ENCODE data around the gene TBC1D17. TPM values are rescaled to one million over a fixed set of nuclear protein-coding genes. Genes with fewer than 3 reads are reported as not detected.

The TBC1D17 gene
- total RNA-seq, 2 experiments from 2014 or later: 22.6 to 24.0 TPM

GRCh38 chr19:49906879-49907564, 29.5 kb downstream of the TBC1D17 start:
- H3K27ac Mint-ChIP-seq: peak overlapping the region; percentile 20
- no peak for DNase-seq
- no peaks in the 10 kb centered on the region for H3K27me3 Mint-ChIP-seq
- peaks cover 39% of the 10 kb centered on the region for H3K4me1 Mint-ChIP-seq
- H3K4me3 Mint-ChIP-seq: peak overlapping the region; percentile 29
- peaks cover 43% of the 10 kb centered on the region for H3K36me3 Mint-ChIP-seq
- no peaks in the 10 kb centered on the region for H3K9me3 Mint-ChIP-seq

- no peak for DNase-seq
- H3K4me3 Mint-ChIP-seq: no peak overlapping the region
- H3K36me3 Mint-ChIP-seq: peaks cover 49% of the 10 kb centered on the region
- H3K27ac Mint-ChIP-seq: no peak overlapping the region
- H3K27me3 Mint-ChIP-seq: no peaks in the 10 kb centered on the region
- peaks cover 46% of the 10 kb centered on the region for H3K4me1 Mint-ChIP-seq
- no peaks in the 10 kb centered on the region for H3K9me3 Mint-ChIP-seq
Observed at GRCh38 chr19:49907745-49908446, 30.4 kb downstream of the TBC1D17 start.

GRCh38 chr19:49908480-49909420, 31.2 kb downstream of the TBC1D17 start:
- DNase-seq: no peak
- Mint-ChIP-seq H3K4me3 (no peak overlapping the region), H3K27me3 (no peaks in the 10 kb centered on the region), H3K4me1 (peaks cover 49% of the 10 kb centered on the region), H3K9me3 (no peaks in the 10 kb centered on the region), H3K36me3 (peaks cover 54% of the 10 kb centered on the region), H3K27ac (no peak overlapping the region)

- DNase-seq: no peak
- Mint-ChIP-seq H3K27me3 (no peaks in the 10 kb centered on the region), H3K4me3 (no peak overlapping the region), H3K9me3 (no peaks in the 10 kb centered on the region), H3K36me3 (peaks cover 61% of the 10 kb centered on the region), H3K4me1 (peaks cover 45% of the 10 kb centered on the region), H3K27ac (peak overlapping the region; percentile 29)
Observed at GRCh38 chr19:49910179-49910578, 32.7 kb downstream of the TBC1D17 start.

- H3K9me3 Mint-ChIP-seq: no peaks in the 10 kb centered on the region
- H3K36me3 Mint-ChIP-seq: peaks cover 61% of the 10 kb centered on the region
- no peaks in the 10 kb centered on the region for H3K27me3 Mint-ChIP-seq
- peaks cover 45% of the 10 kb centered on the region for H3K4me1 Mint-ChIP-seq
- peak overlapping the region; percentile 79 for H3K27ac Mint-ChIP-seq
- peak overlapping the region; percentile 6 for H3K4me3 Mint-ChIP-seq
- DNase-seq: no peak
Observed at GRCh38 chr19:49911381-49912145, 34.1 kb downstream of the TBC1D17 start.

DNA sequence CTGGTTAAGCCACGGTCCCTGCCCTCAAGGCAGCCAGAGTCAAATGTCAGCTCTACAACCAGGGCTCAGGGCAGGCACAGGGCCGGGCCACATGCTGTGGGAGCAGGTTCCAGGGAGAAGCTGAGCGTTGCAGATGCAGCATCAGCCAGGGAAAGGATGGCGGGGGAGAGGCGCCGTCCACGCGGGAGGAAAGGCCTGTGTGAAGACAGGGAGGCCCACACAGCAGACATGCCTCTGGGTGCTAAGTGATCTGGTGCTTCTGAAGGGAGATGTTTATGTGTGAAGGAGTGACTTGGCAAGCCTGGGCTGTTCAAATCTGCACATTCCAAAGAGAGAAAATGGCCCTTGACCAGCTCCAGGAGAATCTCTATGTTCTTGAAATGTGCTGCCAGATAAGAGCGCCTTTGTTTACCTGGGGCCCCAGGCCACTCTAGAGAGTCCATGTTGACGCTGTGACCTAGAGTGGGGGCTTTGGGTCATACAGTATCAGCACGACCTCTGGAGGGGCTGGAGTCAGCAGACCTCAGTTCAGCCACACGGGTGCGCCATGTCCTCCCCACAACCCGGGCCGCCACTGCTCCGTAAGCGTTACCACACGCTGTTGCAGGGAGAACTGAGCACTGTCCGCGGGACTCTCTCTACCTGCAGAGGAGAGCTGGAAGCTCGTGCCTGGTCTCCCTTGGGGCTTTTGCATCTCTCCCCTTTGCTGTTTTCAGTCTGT, 35.6 kb downstream of the TBC1D17 start:
- Mint-ChIP-seq H3K27me3 (no peaks in the 10 kb centered on the region), H3K27ac (peak overlapping the region; percentile 79), H3K4me1 (peaks cover 40% of the 10 kb centered on the region), H3K36me3 (peaks cover 58% of the 10 kb centered on the region), H3K9me3 (no peaks in the 10 kb centered on the region), H3K4me3 (no peak overlapping the region)
- no peak for DNase-seq

- DNase-seq: no peak
- Mint-ChIP-seq H3K27me3 (no peaks in the 10 kb centered on the region), H3K27ac (peak overlapping the region; percentile 47), H3K4me3 (no peak overlapping the region), H3K4me1 (peaks cover 40% of the 10 kb centered on the region), H3K36me3 (peaks cover 60% of the 10 kb centered on the region), H3K9me3 (no peaks in the 10 kb centered on the region)
Observed at GRCh38 chr19:49913720-49914119, 36.2 kb downstream of the TBC1D17 start.

DNA sequence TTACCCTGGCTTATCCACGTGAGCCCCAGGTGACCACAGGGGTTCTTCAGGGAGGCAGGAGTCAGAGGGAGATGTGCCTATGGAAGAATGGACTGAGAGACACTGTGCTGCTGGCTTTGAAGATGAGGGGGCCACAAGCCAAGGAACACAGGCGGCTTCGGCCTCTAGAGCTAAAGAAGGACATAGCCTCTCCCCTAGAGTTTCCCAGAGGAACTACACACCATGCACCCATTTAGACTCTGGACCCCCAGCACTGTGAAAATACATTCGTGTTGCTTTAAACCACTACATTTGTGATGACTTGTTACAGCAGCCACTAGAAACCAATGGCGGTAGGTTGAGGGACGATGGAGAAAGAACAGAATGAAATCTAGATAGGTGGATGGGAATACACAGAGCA, 37.8 kb downstream of the TBC1D17 start:
- Mint-ChIP-seq H3K4me1 (peaks cover 41% of the 10 kb centered on the region), H3K4me3 (no peak overlapping the region), H3K9me3 (no peaks in the 10 kb centered on the region), H3K27ac (peak overlapping the region; percentile 3), H3K27me3 (no peaks in the 10 kb centered on the region), H3K36me3 (peaks cover 57% of the 10 kb centered on the region)
- DNase-seq: no peak

DNA sequence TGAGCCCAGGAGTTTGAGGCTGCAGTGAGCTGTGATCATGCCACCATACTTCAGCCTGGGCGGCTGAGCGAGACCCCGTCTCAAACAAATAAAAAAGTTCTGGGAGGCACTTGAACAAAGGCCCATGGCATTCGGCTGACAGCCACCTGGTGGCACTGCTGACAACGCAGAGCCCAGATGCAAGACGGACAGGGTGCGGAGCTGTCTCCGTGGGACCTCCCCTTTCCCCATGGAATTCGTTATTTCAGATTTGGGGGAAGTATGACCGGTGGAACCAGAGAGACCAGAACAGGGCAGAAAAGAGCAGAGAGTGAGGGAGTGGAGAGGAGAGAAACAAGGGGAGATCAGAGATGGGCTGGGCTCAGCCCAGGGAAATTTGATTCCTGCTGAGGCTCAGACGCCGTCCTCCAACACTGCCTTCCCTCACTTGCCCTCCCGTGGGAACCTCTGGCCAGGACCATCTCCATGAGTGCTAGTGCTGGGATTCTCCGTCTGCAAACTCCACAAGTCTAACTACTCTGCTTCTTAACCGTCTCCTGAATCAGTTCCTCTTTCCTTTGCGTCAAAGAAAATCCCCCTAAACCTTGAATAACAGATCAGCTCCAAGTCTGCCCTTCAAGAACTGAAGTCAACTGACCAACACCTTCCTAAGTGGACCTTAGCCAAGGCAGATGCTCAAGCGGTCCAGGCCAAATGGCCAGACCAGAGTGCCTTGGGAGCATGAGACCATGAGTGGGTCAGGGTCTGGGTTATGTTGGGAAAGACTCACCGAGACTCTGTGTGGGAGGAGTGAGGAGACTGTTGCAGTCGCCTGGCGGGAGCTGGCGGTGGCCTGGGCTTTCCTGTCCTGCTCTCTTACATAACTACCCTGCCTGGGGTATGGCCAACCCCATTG, 39.6 kb downstream of the TBC1D17 start:
- H3K9me3 Mint-ChIP-seq: no peaks in the 10 kb centered on the region
- H3K27me3 Mint-ChIP-seq: no peaks in the 10 kb centered on the region
- peaks cover 38% of the 10 kb centered on the region for H3K4me1 Mint-ChIP-seq
- DNase-seq: no peak
- H3K27ac Mint-ChIP-seq: peak overlapping the region; percentile 16
- H3K4me3 Mint-ChIP-seq: no peak overlapping the region
- H3K36me3 Mint-ChIP-seq: peaks cover 57% of the 10 kb centered on the region

- H3K4me1 Mint-ChIP-seq: peaks cover 32% of the 10 kb centered on the region
- no peak overlapping the region for H3K27ac Mint-ChIP-seq
- H3K4me3 Mint-ChIP-seq: no peak overlapping the region
- no peaks in the 10 kb centered on the region for H3K27me3 Mint-ChIP-seq
- H3K9me3 Mint-ChIP-seq: no peaks in the 10 kb centered on the region
- no peak for DNase-seq
- H3K36me3 Mint-ChIP-seq: peaks cover 50% of the 10 kb centered on the region
Observed at GRCh38 chr19:49918089-49918488, 40.6 kb downstream of the TBC1D17 start.

- Mint-ChIP-seq H3K9me3 (no peaks in the 10 kb centered on the region), H3K4me3 (no peak overlapping the region), H3K36me3 (peaks cover 41% of the 10 kb centered on the region), H3K4me1 (peaks cover 27% of the 10 kb centered on the region), H3K27me3 (no peaks in the 10 kb centered on the region), H3K27ac (peak overlapping the region; percentile 46)
- no peak for DNase-seq
Observed at GRCh38 chr19:49920624-49921363, 43.3 kb downstream of the TBC1D17 start.

DNA sequence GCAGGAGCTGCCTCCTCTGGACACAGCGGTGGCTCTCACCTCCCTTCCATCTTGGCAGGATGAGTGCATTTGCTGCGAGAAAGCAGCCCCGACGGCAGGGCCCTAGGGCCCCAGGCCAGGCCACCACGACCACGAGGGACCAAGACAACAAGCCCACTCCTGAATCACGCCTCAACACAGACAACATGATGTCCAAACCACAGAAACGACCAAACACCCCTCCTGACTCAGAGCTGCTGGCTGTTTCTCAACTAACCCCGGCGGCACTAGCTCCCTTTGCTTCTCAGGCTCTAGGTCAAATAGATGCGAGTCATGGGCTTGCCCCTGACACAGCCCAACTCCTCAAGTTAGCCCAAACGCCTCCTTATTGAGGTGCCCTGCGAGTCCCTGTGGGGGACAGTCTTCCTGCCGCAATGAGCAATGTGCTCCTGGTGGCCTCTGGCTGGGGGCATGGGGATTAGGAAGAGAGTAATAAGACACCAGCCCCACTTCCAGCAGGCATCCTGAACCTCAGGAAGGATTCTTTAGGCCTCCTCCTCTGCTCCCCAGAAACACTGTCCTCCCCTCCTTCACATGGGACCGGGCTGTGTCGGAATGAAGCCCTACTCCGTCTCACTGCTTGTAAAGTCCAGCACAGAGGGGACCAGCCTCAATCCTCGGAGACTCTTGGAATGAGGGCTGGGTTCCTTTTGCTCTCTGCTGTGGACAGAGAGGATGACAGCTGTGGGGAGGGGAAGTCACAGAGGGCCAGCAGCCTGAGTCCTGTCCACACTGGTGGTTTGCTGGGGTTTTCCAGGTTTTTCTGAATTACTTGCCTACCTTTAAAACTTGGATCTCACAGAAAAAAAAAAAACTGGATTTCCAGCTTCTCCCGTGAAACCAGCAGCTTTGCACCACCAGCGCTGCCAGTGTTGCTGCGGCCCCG, 44.6 kb downstream of the TBC1D17 start:
- H3K27me3 Mint-ChIP-seq: no peaks in the 10 kb centered on the region
- no peaks in the 10 kb centered on the region for H3K9me3 Mint-ChIP-seq
- H3K4me1 Mint-ChIP-seq: peaks cover 30% of the 10 kb centered on the region
- DNase-seq: no peak
- H3K4me3 Mint-ChIP-seq: no peak overlapping the region
- peak overlapping the region; percentile 72 for H3K27ac Mint-ChIP-seq
- peaks cover 42% of the 10 kb centered on the region for H3K36me3 Mint-ChIP-seq

Data from activated naive CD8-positive, alpha-beta T cell treated with anti-CD3 and anti-CD28 coated beads for 36 hours (primary cell).